Right renal pelvis (tissue), 4 donors: Measurements from ENCODE around the gene P2RY14. TPM values are rescaled to one million over a fixed set of nuclear protein-coding genes. Genes with fewer than 3 reads are reported as not detected.

Source experiments
- DNase-seq, 4 donors: peaks; one replicate each; pipeline ENCODE4 v3.0.0-alpha.2; 2013; ENCODE audit warnings: low read depth in 4 of 4, low spot score in 3 of 4, missing footprints in 1 of 4
- polyA plus RNA-seq, 4 donors: library from polyadenylated mRNA; unstranded; fragments of 120-200 nt; gene quantifications; one replicate each; pipeline ENCODE4 v1.2.1, GENCODE V29; 2013; ENCODE audit not compliant: insufficient read length in 4 of 4

P2RY14 gene
- polyA plus RNA-seq, 4 donors, result 0.90 to 0.99 (median 0.94) TPM

GRCh38 chr3:151219056-151219455 lies 59.3 kb downstream of the P2RY14 start:
- no peak for DNase-seq

DNA sequence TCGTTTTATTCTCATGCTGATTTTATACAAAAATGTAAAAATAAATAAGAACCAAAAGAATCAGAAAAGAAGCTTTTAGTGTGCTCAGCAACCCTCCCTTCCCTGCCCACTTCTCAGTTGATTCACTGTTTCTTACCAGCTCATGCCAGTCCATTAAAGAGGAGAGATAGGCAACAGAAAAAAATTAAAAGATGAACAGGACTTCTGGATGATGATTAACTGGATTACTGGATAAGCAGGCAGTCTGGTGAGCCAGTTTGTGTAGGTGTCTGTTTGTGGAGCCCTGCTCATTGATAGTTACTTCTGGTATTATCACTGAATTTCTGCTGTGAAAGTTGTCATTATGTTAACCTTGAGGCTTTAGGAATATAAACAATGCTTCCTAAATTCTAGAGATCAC lies 60.2 kb downstream of the P2RY14 start:
- no peak for DNase-seq

- DNase-seq, result no peak
Observed at GRCh38 chr3:151216641-151217607, 61.4 kb downstream of the P2RY14 start.

GRCh38 chr3:151214459-151214858 lies 63.9 kb downstream of the P2RY14 start:
- no peak for DNase-seq

- DNase-seq, result no peak
Observed at GRCh38 chr3:151213881-151214280, 64.5 kb downstream of the P2RY14 start.

DNA sequence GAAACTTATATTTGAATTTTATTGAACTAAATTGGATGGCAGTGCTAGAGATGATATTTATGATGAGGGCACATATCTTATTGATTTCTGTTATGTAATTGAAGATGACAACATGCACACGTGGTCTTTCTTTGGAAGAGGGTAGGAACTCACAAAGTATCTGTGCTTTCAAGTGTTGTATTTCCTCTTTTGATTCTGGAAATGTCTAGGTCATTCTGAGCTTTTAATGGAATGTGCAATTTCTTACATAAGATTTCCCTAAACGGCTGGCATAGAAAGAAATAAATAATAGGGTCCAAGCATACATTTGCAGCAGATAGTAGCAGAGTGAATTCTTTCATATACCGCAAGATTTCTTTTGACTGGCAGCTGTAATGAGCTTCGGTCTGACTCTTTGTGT lies 65.2 kb downstream of the P2RY14 start:
- DNase-seq, result no peak

DNA sequence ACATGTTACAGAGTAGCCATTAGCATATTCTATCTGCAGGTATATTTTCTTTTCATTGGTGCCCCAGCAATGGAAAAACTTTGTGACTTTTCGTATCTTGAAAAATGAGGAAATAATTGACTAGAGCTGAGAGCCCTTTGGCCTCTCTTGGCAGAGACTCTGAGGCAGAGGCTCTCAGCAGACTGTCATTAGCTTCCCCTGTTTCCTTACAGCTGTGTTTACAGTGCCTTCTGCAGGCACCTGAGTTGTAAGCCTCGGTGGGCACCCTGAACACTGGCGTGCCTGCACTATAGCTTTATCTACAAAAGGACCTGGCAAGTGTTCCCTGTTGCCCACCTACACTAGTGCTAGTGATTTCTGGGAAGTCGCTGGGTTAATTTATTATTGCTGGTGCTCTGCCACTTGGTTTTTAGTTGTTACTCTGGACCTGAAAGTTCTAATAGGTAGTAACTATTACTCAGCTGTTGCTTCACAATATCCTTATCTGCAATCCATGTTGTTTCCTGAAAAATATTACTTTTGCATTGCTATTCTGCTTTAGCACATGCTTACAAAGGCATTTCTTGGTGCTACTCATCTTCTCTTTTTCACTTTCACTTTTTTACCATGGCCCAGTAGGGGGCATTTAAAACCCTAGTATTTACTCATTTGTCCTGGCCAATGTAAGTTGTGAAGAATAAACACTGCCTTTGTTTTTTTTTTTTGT lies 67.5 kb downstream of the P2RY14 start:
- DNase-seq, result no peak

- no peak for DNase-seq
Observed at GRCh38 chr3:151209654-151210053, 68.7 kb downstream of the P2RY14 start.

- no peak for DNase-seq
Observed at GRCh38 chr3:151206201-151206600, 72.1 kb downstream of the P2RY14 start.

- no peak for DNase-seq
Observed at GRCh38 chr3:151205482-151205881, 72.9 kb downstream of the P2RY14 start.

GRCh38 chr3:151204530-151205402 lies 73.6 kb downstream of the P2RY14 start:
- no peak for DNase-seq

DNA sequence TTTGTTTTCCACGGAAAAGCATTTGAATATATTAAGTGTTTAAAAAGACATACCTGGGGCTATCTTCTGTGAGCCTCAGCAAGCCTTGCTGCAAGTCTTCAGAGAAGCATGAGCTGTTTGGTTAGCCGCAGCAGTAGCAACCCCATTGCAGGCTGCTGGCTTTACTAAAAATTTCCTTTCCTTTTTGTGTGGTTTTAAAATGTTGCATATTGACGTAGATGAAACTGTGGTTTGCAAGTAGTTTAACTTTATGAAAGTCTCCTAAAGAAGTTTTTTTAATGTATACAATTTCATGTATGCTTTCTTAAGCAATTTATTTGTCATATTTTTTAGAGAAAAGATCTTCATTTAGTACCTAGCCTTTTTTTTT lies 75.3 kb downstream of the P2RY14 start, which contains the start of gene GPR171:
Gene GPR171 (minus strand): TSS at position 166 of the 370 bp plus-strand sequence. CDS start 3,830 bp downstream, outside the sequence.
- no peak for DNase-seq

GRCh38 chr3:151201051-151201730 lies 77.2 kb downstream of the P2RY14 start:
- no peak for DNase-seq

- DNase-seq, result no peak
Observed at GRCh38 chr3:151200586-151200985, 77.8 kb downstream of the P2RY14 start.

- DNase-seq, result no peak
Observed at GRCh38 chr3:151199554-151200438, 78.5 kb downstream of the P2RY14 start.

- DNase-seq, result no peak
Observed at GRCh38 chr3:151198849-151199248, 79.5 kb downstream of the P2RY14 start.

- no peak for DNase-seq
Observed at GRCh38 chr3:151197981-151198767, 80.2 kb downstream of the P2RY14 start.

GRCh38 chr3:151197228-151197627 lies 81.1 kb downstream of the P2RY14 start:
- DNase-seq, result no peak
